GM12892 (cell line): Measurements from ENCODE around the gene IRF7.

Experiments
- DNase-seq: peaks from one replicate; pipeline ENCODE4 v3.0.0; 2011; ENCODE audit not compliant: insufficient read length
- FAIRE-seq: peaks from 2 replicates; lab custom pipeline; 2011; peaks lifted over from hg19 to GRCh38; lab: Jason Lieb, UNC
- POLR2A ChIP-seq: IDR thresholded peaks from 2 replicates; pipeline ENCODE4 v1.6.1; 2011; ENCODE audit warnings: low read depth, low read length, control low read depth
- POLR2AphosphoS5 ChIP-seq: IDR thresholded peaks from 2 replicates; pipeline ENCODE4 v1.6.1; 2011; ENCODE audit warnings: low read depth, low read length, control low read depth
- TAF1 ChIP-seq: IDR thresholded peaks from 2 replicates; pipeline ENCODE4 v1.6.1; 2011; ENCODE audit warnings: low read depth, mild to moderate bottlenecking, control low read depth, low read length, borderline replicate concordance

Gene IRF7

GRCh38 chr11:638631-639331 lies 23.0 kb upstream of the IRF7 start:
- TF ChIP-seq TAF1 = no peak
- no peak for TF ChIP-seq POLR2A
- no peak for TF ChIP-seq POLR2AphosphoS5
- FAIRE-seq (no peak), DNase-seq (no peak)

GRCh38 chr11:637593-638521 lies 22.1 kb upstream of the IRF7 start:
- TF ChIP-seq POLR2AphosphoS5 (no peak), POLR2A (no peak), TAF1 (no peak)
- DNase-seq (no peak), FAIRE-seq (no peak)

GRCh38 chr11:637333-637592 lies 21.5 kb upstream of the IRF7 start:
- TF ChIP-seq POLR2AphosphoS5 (no peak), TAF1 (no peak), POLR2A (no peak)
- FAIRE-seq (no peak), DNase-seq (no peak)

GRCh38 chr11:636511-637332 lies 21.0 kb upstream of the IRF7 start, which contains the start of gene DRD4:
DRD4 (plus strand) TSS chr11:637269; CDS start chr11:637305, 36 bp downstream.
- no peak for TF ChIP-seq TAF1
- no peak for TF ChIP-seq POLR2AphosphoS5
- TF ChIP-seq POLR2A = no peak
- DNase-seq (no peak), FAIRE-seq (no peak)

GRCh38 chr11:635945-636510 lies 20.3 kb upstream of the IRF7 start:
- DNase-seq (no peak), FAIRE-seq (no peak)
- TF ChIP-seq POLR2A (no peak), TAF1 (no peak), POLR2AphosphoS5 (no peak)

- DNase-seq (no peak), FAIRE-seq (no peak)
- TF ChIP-seq POLR2A (no peak), TAF1 (no peak), POLR2AphosphoS5 (no peak)
Observed at GRCh38 chr11:630871-631270, 15.1 kb upstream of the IRF7 start.

- peak; percentile 79 for FAIRE-seq
- DNase-seq = no peak
- no peak for TF ChIP-seq TAF1
Observed at GRCh38 chr11:629237-629583, 13.5 kb upstream of the IRF7 start.

GRCh38 chr11:628056-628455 lies 12.3 kb upstream of the IRF7 start:
- no peak for DNase-seq
- no peak for TF ChIP-seq TAF1
- no peak for TF ChIP-seq POLR2A
- TF ChIP-seq POLR2AphosphoS5 = no peak
- FAIRE-seq = no peak

GRCh38 chr11:627308-627576 lies 11.5 kb upstream of the IRF7 start:
- TF ChIP-seq POLR2A (no peak), POLR2AphosphoS5 (no peak), TAF1 (no peak)
- FAIRE-seq (no peak), DNase-seq (no peak)

- FAIRE-seq = no peak
- TF ChIP-seq TAF1 (no peak), POLR2A (no peak), POLR2AphosphoS5 (no peak)
- no peak for DNase-seq
Observed at GRCh38 chr11:626475-627307, 10.9 kb upstream of the IRF7 start, which contains the start of gene SCT. SCT (minus strand) TSS chr11:627181; CDS start chr11:627143, 38 bp downstream.

- no peak for DNase-seq
- no peak for FAIRE-seq
- no peak for TF ChIP-seq POLR2AphosphoS5
- no peak for TF ChIP-seq TAF1
- no peak for TF ChIP-seq POLR2A
Observed at GRCh38 chr11:625636-626268, 10.0 kb upstream of the IRF7 start.
